Mucosa of rectum (tissue), 2 donors: ENCODE results near the gene TBC1D22A.

ENCODE experiments used
- H3K27ac ChIP-seq, 2 donors: one replicate each; pipeline ENCODE4 v1.7.0; 2013; ENCODE audit warnings: inconsistent platforms in 2 of 2, low read depth in 2 of 2, low read length in 2 of 2
- H3K27me3 ChIP-seq, 2 donors: one replicate each; pipeline ENCODE4 v1.7.0; 2013; ENCODE audit warnings: low read length in 2 of 2; ENCODE audit not compliant: control insufficient read depth in 2 of 2, insufficient read depth in 2 of 2
- H3K36me3 ChIP-seq, 2 donors: one replicate each; pipeline ENCODE4 v1.7.0; 2013; ENCODE audit warnings: low read length in 2 of 2; ENCODE audit not compliant: control insufficient read depth in 2 of 2, insufficient read depth in 2 of 2
- H3K4me1 ChIP-seq, 2 donors: one replicate each; pipeline ENCODE4 v1.7.0; 2013; ENCODE audit warnings: low read length in 2 of 2, mild to moderate bottlenecking in 1 of 2; ENCODE audit not compliant: control insufficient read depth in 2 of 2, insufficient read depth in 2 of 2
- H3K4me3 ChIP-seq, 2 donors: one replicate each; pipeline ENCODE4 v1.7.0; 2013; ENCODE audit warnings: low read length in 2 of 2
- H3K9ac ChIP-seq, 2 donors: one replicate each; pipeline ENCODE4 v1.7.0; 2013; ENCODE audit warnings: low read length in 2 of 2, low read depth in 1 of 2, mild to moderate bottlenecking in 1 of 2
- H3K9me3 ChIP-seq, 2 donors: one replicate each; pipeline ENCODE4 v1.7.0; 2013; ENCODE audit warnings: low read length in 2 of 2; ENCODE audit not compliant: control insufficient read depth in 2 of 2
- donor health status: healthy.
- donor health status: Normal muscosa, but diverticular disease.

The TBC1D22A gene

DNA sequence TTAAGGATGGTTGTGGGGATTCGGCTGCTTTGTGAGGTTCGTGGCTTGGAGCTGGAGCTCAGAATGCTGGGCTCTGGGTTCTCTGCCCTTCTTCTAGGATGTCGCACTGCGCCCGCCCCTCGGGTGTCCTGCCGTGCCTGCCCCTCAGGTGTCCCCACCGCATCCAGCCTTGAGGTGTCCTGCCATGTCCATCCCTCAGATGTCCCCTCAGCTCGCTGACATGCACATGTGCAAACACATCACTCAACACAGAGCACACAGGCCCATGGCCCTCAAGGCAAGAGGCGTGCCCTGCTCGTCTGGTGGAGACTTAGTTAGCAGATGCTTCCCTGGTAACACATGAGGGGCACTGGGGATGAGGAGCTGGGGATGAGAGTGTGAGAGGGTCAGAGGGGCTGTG lies 359.3 kb downstream of the TBC1D22A start:
- H3K4me3 ChIP-seq: no peak overlapping the region
- H3K36me3 ChIP-seq: no peaks in the 10 kb centered on the region
- H3K9me3 ChIP-seq: no peaks in the 10 kb centered on the region
- no peaks in the 10 kb centered on the region for H3K4me1 ChIP-seq
- no peaks in the 10 kb centered on the region for H3K27me3 ChIP-seq
- H3K9ac ChIP-seq: no peak overlapping the region
- no peak overlapping the region for H3K27ac ChIP-seq

DNA sequence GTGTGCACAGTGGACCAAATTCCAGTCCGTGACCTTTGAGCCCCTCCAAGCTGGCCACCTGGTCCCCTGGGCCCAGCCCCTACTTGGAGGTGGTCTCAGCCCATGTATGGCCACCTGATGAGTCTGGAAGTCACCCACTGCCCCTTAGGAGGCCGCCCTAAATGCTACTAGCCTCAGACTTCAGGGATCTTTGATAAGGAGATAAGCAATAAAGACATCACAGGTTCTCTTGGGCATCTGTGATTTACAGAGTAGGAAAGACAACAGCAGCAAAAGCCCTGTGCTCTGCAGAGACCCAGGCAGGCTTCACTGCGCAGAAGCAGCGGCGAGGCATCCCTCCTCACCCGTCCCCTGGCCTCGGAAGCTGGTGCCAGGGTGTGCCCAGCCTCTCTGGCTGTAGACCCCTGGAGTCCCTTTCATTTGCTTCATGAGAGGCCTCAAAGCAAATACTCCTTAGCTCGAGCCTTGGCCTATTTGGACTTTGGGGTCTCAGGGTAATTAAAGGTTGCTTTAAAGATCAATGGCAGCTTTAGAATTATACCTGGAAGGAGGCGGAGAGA lies 360.1 kb downstream of the TBC1D22A start:
- Histone ChIP-seq H3K4me1 (no peaks in the 10 kb centered on the region), H3K27me3 (no peaks in the 10 kb centered on the region), H3K9ac (no peak overlapping the region), H3K9me3 (no peaks in the 10 kb centered on the region), H3K27ac (no peak overlapping the region), H3K36me3 (no peaks in the 10 kb centered on the region), H3K4me3 (no peak overlapping the region)

DNA sequence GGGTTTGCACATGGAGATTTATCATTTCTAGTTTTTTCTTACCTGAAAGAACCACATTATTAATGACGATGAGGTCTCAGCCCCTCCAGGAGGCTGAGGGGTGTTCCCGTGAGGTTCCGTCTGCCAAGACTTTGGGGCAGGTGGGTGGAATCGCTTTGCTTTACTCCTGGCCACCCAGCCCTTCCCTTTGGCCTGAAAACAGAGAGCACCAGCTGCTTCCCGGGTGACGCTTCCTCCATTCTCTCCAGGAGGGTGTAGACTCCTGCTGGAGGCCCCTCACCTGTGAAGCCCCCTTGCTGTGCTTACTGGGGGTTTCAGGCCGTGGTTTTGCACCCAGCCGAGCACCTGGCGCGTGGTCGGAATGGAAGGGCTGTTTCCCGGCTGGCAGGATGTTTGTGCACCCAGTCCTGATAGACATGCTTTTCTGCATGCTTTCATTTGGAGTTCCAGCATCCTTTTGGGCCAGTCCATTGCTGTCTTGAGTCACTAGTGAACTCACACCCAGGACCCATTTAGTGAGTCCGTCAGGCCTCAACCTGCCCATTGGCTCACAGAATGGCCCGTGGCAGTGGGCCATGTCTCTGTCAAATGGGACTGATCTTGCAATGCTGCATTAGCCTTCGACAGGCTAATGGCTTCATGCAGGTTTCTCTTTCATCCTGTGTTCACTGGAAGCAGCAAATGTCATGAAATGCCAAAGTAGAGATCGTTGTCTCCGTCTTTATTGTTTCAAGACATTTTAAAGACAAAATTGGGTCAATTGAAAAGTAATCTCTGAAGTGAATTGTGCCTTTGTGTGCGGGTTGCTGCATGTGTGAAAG lies 360.8 kb downstream of the TBC1D22A start:
- H3K9ac ChIP-seq: no peak overlapping the region

DNA sequence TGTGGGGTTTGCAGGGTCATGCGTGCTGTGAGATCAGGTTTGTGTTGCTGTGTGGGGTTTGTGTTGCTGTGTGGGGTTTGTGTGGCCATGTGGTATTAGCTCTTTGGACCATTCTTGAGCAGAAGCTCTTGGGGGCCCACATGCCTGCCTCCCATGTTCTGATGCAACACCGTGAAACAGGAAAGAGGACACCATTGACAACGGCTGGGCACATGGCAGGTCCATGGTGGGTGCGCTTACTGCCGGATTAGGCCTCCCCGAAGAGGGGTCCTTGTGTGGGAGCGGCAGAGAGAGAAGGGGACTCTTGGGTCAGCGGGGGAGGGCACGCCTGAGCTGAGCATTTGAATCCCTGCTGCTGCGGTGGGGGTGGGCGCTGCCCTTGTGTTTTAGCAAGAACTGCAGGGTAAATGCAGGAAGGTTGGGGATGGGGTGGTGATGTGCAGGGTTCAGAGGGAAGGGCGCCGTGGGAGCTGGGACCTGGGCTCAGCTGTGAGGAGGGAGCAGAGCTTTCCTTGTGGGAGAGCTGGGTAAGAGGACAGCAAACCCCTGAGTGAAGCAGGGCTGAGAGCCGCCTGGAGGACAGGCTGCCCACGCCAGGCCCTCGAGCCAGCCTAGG lies 361.5 kb downstream of the TBC1D22A start:
- Histone ChIP-seq H3K4me1 (no peaks in the 10 kb centered on the region), H3K36me3 (no peaks in the 10 kb centered on the region), H3K27me3 (no peaks in the 10 kb centered on the region), H3K9me3 (no peaks in the 10 kb centered on the region), H3K9ac (no peak overlapping the region), H3K4me3 (no peak overlapping the region), H3K27ac (no peak overlapping the region)

More for the DNA sequence above, 360.8 kb downstream of the TBC1D22A start:
- Histone ChIP-seq H3K27ac (no peak overlapping the region), H3K9me3 (no peaks in the 10 kb centered on the region), H3K4me1 (no peaks in the 10 kb centered on the region), H3K36me3 (no peaks in the 10 kb centered on the region), H3K4me3 (no peak overlapping the region), H3K27me3 (no peaks in the 10 kb centered on the region)

DNA sequence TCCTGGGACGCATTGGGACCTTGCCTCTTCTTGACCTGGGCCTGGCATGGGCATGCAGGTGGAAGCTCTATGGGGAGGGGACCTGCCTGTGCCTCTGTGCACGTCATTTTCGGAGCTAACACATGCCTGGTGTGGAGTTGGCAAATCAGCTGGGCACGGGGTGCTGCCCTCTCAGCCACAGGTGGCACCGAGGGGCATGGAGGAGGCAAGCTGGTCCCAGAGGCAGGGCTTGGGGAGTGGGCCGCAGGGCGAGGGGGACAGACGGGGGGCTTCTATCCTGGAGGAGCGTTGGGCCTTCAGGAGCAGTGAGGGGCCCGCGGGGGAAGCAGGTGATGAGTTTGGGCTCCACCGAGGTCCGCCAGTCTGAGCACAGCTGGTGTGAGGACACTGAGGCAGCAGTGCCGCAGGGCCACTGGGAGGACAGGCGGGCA lies 362.0 kb downstream of the TBC1D22A start:
- no peak overlapping the region for H3K9ac ChIP-seq
- H3K4me3 ChIP-seq: no peak overlapping the region
- H3K4me1 ChIP-seq: peaks cover 0 to 2% of the 10 kb centered on the region in 2 donors
- H3K27ac ChIP-seq: no peak overlapping the region
- H3K27me3 ChIP-seq: no peaks in the 10 kb centered on the region
- H3K36me3 ChIP-seq: no peaks in the 10 kb centered on the region
- no peaks in the 10 kb centered on the region for H3K9me3 ChIP-seq

DNA sequence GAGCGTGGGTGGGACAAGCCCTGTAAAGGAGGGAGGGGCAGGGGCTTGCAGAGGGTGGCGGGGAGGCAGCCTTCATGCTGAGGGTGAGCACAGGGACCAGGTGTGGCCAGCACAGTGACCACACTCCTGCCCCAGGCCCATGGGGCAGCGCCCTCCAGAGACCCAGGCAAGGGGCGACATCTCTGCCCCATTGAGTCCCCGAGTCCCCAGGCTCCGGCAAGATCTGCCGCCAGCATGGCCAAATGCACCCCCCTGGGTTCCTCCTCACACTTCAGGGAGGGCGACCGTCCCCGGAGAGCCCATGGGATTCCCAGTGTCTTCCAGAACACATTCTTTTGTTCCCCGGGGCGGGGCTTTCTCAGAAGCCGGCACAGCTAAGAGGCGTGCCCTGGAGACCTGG lies 362.5 kb downstream of the TBC1D22A start:
- Histone ChIP-seq H3K9ac (no peak overlapping the region), H3K27ac (no peak overlapping the region), H3K9me3 (no peaks in the 10 kb centered on the region), H3K36me3 (no peaks in the 10 kb centered on the region), H3K4me1 (peaks cover 2 to 5% of the 10 kb centered on the region in 2 donors), H3K4me3 (no peak overlapping the region), H3K27me3 (no peaks in the 10 kb centered on the region)

DNA sequence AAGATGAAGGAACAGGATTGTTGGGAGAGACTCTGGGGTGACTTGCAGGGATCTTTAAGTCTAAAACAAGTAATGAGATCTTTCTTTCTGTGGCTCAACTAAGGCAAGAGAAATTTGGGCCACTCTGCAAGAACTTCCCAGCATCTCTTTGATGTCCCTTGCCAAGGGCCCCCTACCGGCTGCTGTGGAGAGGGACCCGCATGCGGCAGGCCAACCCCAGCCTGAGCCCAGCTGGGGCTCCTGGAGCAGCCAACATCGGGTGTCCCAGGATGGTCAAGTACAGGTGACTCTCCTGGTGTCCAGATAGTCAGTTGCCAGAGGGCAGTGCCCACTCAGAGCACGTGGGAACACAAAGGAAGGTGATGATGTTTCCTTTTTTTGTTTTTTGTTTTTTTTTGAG lies 363.2 kb downstream of the TBC1D22A start:
- Histone ChIP-seq H3K4me3 (no peak overlapping the region), H3K27me3 (no peaks in the 10 kb centered on the region), H3K4me1 (peaks cover 5 to 10% of the 10 kb centered on the region in 2 donors), H3K36me3 (no peaks in the 10 kb centered on the region), H3K9ac (no peak overlapping the region), H3K9me3 (no peaks in the 10 kb centered on the region), H3K27ac (no peak overlapping the region)

DNA sequence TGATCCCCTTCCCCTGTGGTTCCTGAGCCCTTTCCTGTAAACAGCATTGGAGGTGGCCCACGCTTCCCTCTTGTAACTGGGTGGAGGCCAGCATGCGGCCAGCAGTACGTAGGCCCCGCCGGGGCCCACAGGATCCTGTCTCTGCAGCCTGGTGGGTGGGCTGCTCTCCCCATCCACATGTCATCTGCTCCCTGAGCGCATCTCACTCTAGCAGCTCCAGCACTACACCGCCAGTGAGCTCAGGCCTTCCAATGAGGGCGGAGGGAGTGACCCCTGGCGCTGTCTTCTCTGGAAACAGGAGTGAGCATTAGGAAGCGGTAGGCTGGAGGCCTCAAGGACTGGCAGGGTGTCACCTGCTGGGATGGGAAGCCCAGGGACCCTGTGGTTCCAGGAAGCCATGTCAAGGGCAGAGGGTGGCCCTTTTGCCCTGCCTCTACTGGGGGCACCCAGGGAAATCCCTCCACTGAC lies 363.9 kb downstream of the TBC1D22A start:
- Histone ChIP-seq H3K4me3 (no peak overlapping the region), H3K27ac (no peak overlapping the region), H3K9me3 (no peaks in the 10 kb centered on the region), H3K9ac (no peak overlapping the region), H3K27me3 (no peaks in the 10 kb centered on the region), H3K36me3 (peaks cover 0 to under 1% of the 10 kb centered on the region in 2 donors), H3K4me1 (peaks cover 5 to 10% of the 10 kb centered on the region in 2 donors)

DNA sequence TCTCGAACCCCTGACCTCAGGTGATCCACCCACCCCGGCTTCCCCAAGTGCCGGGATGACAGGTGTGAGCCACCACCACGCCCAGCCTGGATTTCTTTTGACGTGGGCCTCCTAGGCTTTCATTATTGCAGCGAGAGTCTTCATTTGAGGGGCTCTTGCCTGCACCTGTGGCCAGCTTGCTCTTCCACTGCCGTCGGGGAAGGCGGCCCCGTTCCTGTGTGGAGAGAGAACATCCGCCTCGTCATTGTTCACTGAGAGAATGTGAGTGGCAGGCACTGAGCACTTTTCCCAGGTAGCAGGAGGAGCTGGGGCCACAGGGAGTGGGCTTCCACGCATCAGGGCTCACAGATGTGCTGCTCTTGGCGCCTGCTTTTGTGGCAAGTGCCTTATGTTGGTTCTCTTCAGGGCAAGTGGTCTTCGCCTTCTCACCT lies 365.0 kb downstream of the TBC1D22A start:
- peaks cover 5 to 10% of the 10 kb centered on the region in 2 donors for H3K4me1 ChIP-seq
- H3K27me3 ChIP-seq: no peaks in the 10 kb centered on the region
- no peaks in the 10 kb centered on the region for H3K9me3 ChIP-seq
- H3K36me3 ChIP-seq: peaks cover 0 to 3% of the 10 kb centered on the region in 2 donors
- H3K4me3 ChIP-seq: no peak overlapping the region
- no peak overlapping the region for H3K9ac ChIP-seq
- H3K27ac ChIP-seq: no peak overlapping the region

DNA sequence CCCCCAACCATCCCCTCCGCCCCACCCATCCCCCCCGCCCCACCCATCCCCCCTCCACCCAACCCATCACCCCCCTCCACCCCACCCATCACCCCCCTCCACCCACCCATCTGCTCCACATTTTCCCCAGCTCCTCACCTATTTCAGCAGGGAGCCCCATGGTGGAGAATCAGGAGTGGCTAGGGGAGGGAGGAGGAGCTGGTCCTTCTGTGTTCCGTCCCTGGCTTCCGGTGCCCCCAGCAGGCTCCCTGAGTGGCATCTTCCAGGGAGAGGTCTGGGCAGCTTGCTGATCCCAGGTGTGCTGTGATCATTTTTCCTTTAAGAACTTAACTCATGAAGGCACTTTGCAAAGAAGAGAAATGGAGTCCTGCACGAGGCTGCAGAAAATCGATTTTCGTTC lies 365.8 kb downstream of the TBC1D22A start:
- no peak overlapping the region for H3K9ac ChIP-seq

More for the DNA sequence above, 365.8 kb downstream of the TBC1D22A start:
- H3K4me3 ChIP-seq: no peak overlapping the region
- peaks cover 5 to 10% of the 10 kb centered on the region in 2 donors for H3K4me1 ChIP-seq
- no peak overlapping the region for H3K27ac ChIP-seq
- no peaks in the 10 kb centered on the region for H3K9me3 ChIP-seq
- H3K36me3 ChIP-seq: peaks cover 0 to 3% of the 10 kb centered on the region in 2 donors
- H3K27me3 ChIP-seq: no peaks in the 10 kb centered on the region
